Keratinocyte (primary cell): ENCODE results near the gene RAB30. TPM values are rescaled to one million over a fixed set of nuclear protein-coding genes. Genes with fewer than 3 reads are reported as not detected.

Experiments
- DNase-seq: peaks from one replicate; pipeline ENCODE4 v3.0.0-alpha.2; 2011; ENCODE audit warnings: low read depth, missing footprints, low spot score
- FAIRE-seq: peaks from 2 replicates; lab custom pipeline; 2011; peaks lifted over from hg19 to GRCh38; lab: Jason Lieb, UNC
- H2AFZ ChIP-seq: 2 replicates; pipeline ENCODE4 v1.6.0; 2012; ENCODE audit warnings: low read length, control low read depth, inconsistent platforms; ENCODE audit not compliant: control insufficient read depth
- H3K27ac ChIP-seq: 2 replicates; pipeline ENCODE4 v1.5.1; 2011; ENCODE audit warnings: low read length; ENCODE audit not compliant: control insufficient read depth, insufficient read depth
- H3K27me3 ChIP-seq: 3 replicates; pipeline ENCODE4 v1.6.0; 2011; ENCODE audit warnings: low read length; ENCODE audit not compliant: control insufficient read depth, insufficient read depth; ENCODE audit errors: extremely low read depth
- H3K36me3 ChIP-seq, 2 experiments: 2 replicates in 1 of 2; 3 replicates in 1 of 2; pipeline ENCODE4 v1.5.1; 2011; ENCODE audit warnings: low read length in 2 of 2, mild to moderate bottlenecking in 1 of 2; ENCODE audit not compliant: control insufficient read depth in 2 of 2, insufficient read depth in 2 of 2; ENCODE audit errors: extremely low read depth in 1 of 2
- H3K4me1 ChIP-seq: 3 replicates; pipeline ENCODE4 v1.5.1; 2011; ENCODE audit warnings: low read length; ENCODE audit not compliant: control insufficient read depth, insufficient read depth; ENCODE audit errors: extremely low read depth
- H3K4me2 ChIP-seq: 3 replicates; pipeline ENCODE4 v1.6.0; 2011; ENCODE audit warnings: low read depth, low read length; ENCODE audit not compliant: control insufficient read depth, insufficient read depth; ENCODE audit errors: extremely low read depth
- H3K4me3 ChIP-seq, 3 experiments: fragments of 200-600 bp in 1 of 3; sonication (generic) in 1 of 3; 2 replicates in 2 of 3; 3 replicates in 1 of 3; pipeline ENCODE4 v1.5.1; 2011 to 2016; ENCODE audit warnings: low read length in 3 of 3, mild to moderate bottlenecking in 3 of 3, control low read depth in 2 of 3, inconsistent platforms in 1 of 3, low read depth in 1 of 3, mixed read lengths in 1 of 3, mixed run types in 1 of 3, moderate library complexity in 1 of 3; ENCODE audit not compliant: control insufficient read depth in 2 of 3, insufficient read depth in 2 of 3; ENCODE audit errors: extremely low read depth in 1 of 3
- H3K79me2 ChIP-seq: 2 replicates; pipeline ENCODE4 v1.6.0; 2012; ENCODE audit warnings: low read length; ENCODE audit not compliant: control insufficient read depth, insufficient read depth
- H3K9ac ChIP-seq: 3 replicates; pipeline ENCODE4 v1.6.0; 2011; ENCODE audit warnings: low read length; ENCODE audit not compliant: control insufficient read depth, insufficient read depth; ENCODE audit errors: extremely low read depth
- H3K9me1 ChIP-seq: 3 replicates; pipeline ENCODE4 v1.6.0; 2011; ENCODE audit warnings: low read length; ENCODE audit not compliant: control insufficient read depth, insufficient read depth; ENCODE audit errors: extremely low read depth
- H3K9me3 ChIP-seq: 2 replicates; pipeline ENCODE4 v1.5.1; 2012; ENCODE audit warnings: low read depth, low read length; ENCODE audit not compliant: control insufficient read depth
- H4K20me1 ChIP-seq: 3 replicates; pipeline ENCODE4 v1.6.0; 2011; ENCODE audit warnings: low read length; ENCODE audit not compliant: control insufficient read depth, insufficient read depth; ENCODE audit errors: extremely low read depth
- EZH2 ChIP-seq: IDR thresholded peaks from one replicate; pipeline ENCODE4 v1.6.1; 2012; ENCODE audit warnings: inconsistent platforms, mild to moderate bottlenecking, low read length, moderate library complexity
- dilution Hi-C: fragments of 300-500 bp; cut with MboI; formaldehyde crosslinking; loops from one replicate; pipeline ENCODE4 v1.7.0; 2020; ENCODE audit warnings: low sequenced_read_pairs; ENCODE audit not compliant: extremely low pct_ligation_motif_present
- polyA plus RNA-seq, 5 experiments: library from polyadenylated mRNA; depleted of rRNA in 3 of 5; stranded (reverse) in 3 of 5; stranded (forward) in 1 of 5; unstranded in 1 of 5; fragments of >200 nt; gene quantifications; 1 replicate in 1 of 5; 2 replicates in 3 of 5; 3 replicates in 1 of 5; pipeline versions ENCODE4 v1.2.1 to v1.2.3, GENCODE V29; 2011 to 2012; ENCODE audit warnings: missing spikeins in 2 of 5, low read depth in 1 of 5, low replicate concordance in 1 of 5
- TF ChIP-seq, protein P1 (sequence below), 3 experiments: IDR thresholded peaks in 1 of 3; conservative IDR thresholded peaks in 1 of 3; optimal IDR thresholded peaks in 1 of 3; 2 replicates in 2 of 3; 3 replicates in 1 of 3; pipeline versions ENCODE3 to v1.5.1; 2011; ENCODE audit warnings: low read length in 3 of 3, mild to moderate bottlenecking in 3 of 3, moderate library complexity in 2 of 3, control low read depth in 1 of 3, inconsistent platforms in 1 of 3; ENCODE audit not compliant: insufficient read depth in 2 of 3; ENCODE audit errors: extremely low read depth in 1 of 3

RAB30 gene
- polyA plus RNA-seq, 1 donor (not counting 4 experiments of a cell fraction or from before 2014, with no cell fraction given) = 9.3 TPM

DNA sequence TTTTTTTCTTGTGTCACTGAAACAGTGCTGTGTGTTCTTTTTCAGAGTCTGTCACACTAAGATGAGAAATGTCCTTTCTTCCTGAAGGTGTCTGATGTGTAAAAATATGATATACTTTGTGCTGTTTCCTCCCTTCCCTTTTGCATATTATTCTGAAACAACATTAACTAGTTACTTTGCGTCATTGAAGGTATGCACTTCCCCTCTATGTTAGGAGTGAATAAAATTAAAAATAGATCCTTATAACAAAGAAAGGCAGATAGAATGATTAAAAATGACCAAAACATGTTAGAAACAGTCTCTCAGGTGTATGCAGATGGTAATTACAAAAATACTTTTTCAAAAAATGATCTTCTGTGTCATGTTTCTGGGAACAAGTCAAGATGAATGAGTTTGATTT is 1.6 kb upstream of the RAB30 start:
- dilution Hi-C loops = no loop called here
- Histone ChIP-seq H3K27me3 (no peaks in the 10 kb centered on the region), H3K4me3 (peak overlapping the region; percentile 59 to 90 (median 75)), H4K20me1 (no peaks in the 10 kb centered on the region), H3K4me2 (peak overlapping the region; percentile 87), H3K27ac (peak overlapping the region; percentile 94), H3K4me1 (peaks cover 22% of the 10 kb centered on the region), H2AFZ (no peak overlapping the region), H3K9me3 (no peaks in the 10 kb centered on the region), H3K9ac (peak overlapping the region; percentile 98), H3K79me2 (peaks cover 44% of the 10 kb centered on the region), H3K36me3 (peaks cover 0 to 10% of the 10 kb centered on the region in 2 experiments), H3K9me1 (no peaks in the 10 kb centered on the region)
- DNase-seq = no peak
- TF ChIP-seq, protein P1, sequence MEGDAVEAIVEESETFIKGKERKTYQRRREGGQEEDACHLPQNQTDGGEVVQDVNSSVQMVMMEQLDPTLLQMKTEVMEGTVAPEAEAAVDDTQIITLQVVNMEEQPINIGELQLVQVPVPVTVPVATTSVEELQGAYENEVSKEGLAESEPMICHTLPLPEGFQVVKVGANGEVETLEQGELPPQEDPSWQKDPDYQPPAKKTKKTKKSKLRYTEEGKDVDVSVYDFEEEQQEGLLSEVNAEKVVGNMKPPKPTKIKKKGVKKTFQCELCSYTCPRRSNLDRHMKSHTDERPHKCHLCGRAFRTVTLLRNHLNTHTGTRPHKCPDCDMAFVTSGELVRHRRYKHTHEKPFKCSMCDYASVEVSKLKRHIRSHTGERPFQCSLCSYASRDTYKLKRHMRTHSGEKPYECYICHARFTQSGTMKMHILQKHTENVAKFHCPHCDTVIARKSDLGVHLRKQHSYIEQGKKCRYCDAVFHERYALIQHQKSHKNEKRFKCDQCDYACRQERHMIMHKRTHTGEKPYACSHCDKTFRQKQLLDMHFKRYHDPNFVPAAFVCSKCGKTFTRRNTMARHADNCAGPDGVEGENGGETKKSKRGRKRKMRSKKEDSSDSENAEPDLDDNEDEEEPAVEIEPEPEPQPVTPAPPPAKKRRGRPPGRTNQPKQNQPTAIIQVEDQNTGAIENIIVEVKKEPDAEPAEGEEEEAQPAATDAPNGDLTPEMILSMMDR (optimal IDR thresholded peaks at IDR 0.05 in 1 of 3, IDR thresholded peaks at IDR 0.05 in 1 of 3, conservative IDR thresholded peaks at IDR 0.05 in 1 of 3; ENCODE audit: extremely low read depth in 1 of 3, insufficient read depth in 2 of 3, low read length in 3 of 3) = no peak
- no peak for TF ChIP-seq EZH2
- no peak for FAIRE-seq

DNA sequence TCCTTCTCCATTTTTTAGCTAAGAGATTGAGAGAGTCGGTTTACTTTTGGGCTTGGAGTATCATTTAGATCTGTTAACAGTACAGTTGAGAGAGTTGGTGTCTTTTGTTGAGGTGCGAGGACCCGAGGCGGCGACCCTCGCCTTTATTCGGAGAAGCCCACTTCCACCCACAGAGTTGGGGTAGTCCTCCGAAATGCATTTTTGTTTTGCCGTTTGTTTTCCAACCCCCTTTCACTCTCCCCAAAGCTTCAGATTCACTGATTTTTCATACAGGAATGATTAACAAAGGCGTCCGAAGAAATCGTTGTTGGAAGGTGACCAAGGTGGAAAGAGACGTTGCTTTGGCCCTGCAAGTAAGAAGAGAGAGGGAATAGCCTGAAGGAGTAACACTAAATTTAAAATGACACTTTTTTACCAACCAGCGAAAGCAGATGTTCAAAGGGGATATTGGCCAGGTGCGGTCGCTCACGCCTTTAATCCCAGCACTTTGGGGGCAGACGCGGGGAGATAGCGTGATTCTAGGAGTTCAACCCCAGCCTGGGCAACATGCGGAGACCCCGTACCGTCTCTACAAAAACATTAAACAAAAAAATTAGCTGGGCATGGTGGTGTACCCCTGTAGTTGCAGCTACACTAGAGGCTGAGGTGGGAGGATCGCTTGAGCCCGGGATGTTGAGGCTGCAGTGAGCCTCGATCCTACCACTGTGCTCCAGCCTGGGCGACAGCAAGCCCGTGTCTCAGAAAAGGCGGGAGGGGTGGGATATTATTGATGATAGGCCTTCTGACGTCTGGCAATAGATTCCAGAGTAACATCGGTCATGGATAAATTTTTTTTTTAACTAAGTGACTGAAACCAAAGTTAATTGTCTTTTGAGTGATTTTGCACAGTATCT is 899 bp upstream of the RAB30 start:
- peaks cover 22% of the 10 kb centered on the region for H3K4me1 ChIP-seq
- peak overlapping the region; percentile 91 for H2AFZ ChIP-seq
- H3K4me2 ChIP-seq = peak overlapping the region; percentile 87
- DNase-seq (no peak), FAIRE-seq (no peak)
- H3K9me3 ChIP-seq = no peaks in the 10 kb centered on the region
- no peaks in the 10 kb centered on the region for H4K20me1 ChIP-seq
- no peaks in the 10 kb centered on the region for H3K27me3 ChIP-seq
- H3K36me3 ChIP-seq = peaks cover 0 to 8% of the 10 kb centered on the region in 2 experiments
- dilution Hi-C loops = no loop called here
- peak overlapping the region; percentile 59 to 90 (median 75) for H3K4me3 ChIP-seq
- H3K9ac ChIP-seq = peak overlapping the region; percentile 98
- no peaks in the 10 kb centered on the region for H3K9me1 ChIP-seq
- peaks cover 46% of the 10 kb centered on the region for H3K79me2 ChIP-seq
- peak overlapping the region; percentile 94 for H3K27ac ChIP-seq
- no peak for TF ChIP-seq EZH2
- TF ChIP-seq, protein P1 (optimal IDR thresholded peaks at IDR 0.05 in 1 of 3, IDR thresholded peaks at IDR 0.05 in 1 of 3, conservative IDR thresholded peaks at IDR 0.05 in 1 of 3; ENCODE audit: extremely low read depth in 1 of 3, insufficient read depth in 2 of 3, low read length in 3 of 3) = no peak
